HepG2 (cell line): ENCODE results near the gene CDHR4. TPM values are rescaled to one million over a fixed set of nuclear protein-coding genes. Genes with fewer than 3 reads are reported as not detected.

Experiments
- ARID2 ChIP-seq: sonication (generic); formaldehyde crosslinking; IDR thresholded peaks from 2 replicates; pipeline ENCODE4 v1.8.1; 2022; ENCODE audit warnings: mild to moderate bottlenecking, missing genetic modification reagents, borderline replicate concordance
- ARNT2 ChIP-seq: sonication (generic); formaldehyde crosslinking; IDR thresholded peaks from 2 replicates; pipeline ENCODE4 v1.8.0; 2022; ENCODE audit warnings: mild to moderate bottlenecking, low read depth, missing genetic modification reagents, moderate library complexity
- ATF7-NPFF ChIP-seq: sonication (generic); formaldehyde crosslinking; IDR thresholded peaks from 2 replicates; pipeline ENCODE4 v1.8.1; 2023; ENCODE audit warnings: mild to moderate bottlenecking, low read depth, missing genetic modification reagents, moderate library complexity
- FOXM1 ChIP-seq: sonication (generic); formaldehyde crosslinking; IDR thresholded peaks from 2 replicates; pipeline ENCODE4 v1.5.0; 2020; ENCODE audit warnings: missing genetic modification reagents
- GPBP1L1 ChIP-seq: sonication (generic); formaldehyde crosslinking; IDR thresholded peaks from 2 replicates; pipeline ENCODE4 v1.5.0; 2020; ENCODE audit warnings: mild to moderate bottlenecking, missing genetic modification reagents
- HDAC6 ChIP-seq: fragments of 200-600 bp; sonication (generic); IDR thresholded peaks from 2 replicates; pipeline ENCODE4 v1.7.0; 2017; ENCODE audit warnings: mild to moderate bottlenecking, antibody characterized with exemption, low read length, low read depth
- HMG20B ChIP-seq: conservative IDR thresholded peaks from 2 replicates; pipeline ENCODE4 v1.6.1; 2016; ENCODE audit warnings: missing genetic modification reagents, missing compliant biosample characterization
- HNRNPL ChIP-seq: fragments of 200-400 bp; formaldehyde crosslinking; IDR thresholded peaks from 2 replicates; pipeline ENCODE4 v1.6.1; 2017; ENCODE audit warnings: mild to moderate bottlenecking, low read depth, low read length
- ISL2 ChIP-seq: sonication (generic); formaldehyde crosslinking; IDR thresholded peaks from 2 replicates; pipeline ENCODE4 v1.5.0; 2020; ENCODE audit warnings: missing genetic modification reagents
- KLF12 ChIP-seq: sonication (generic); formaldehyde crosslinking; IDR thresholded peaks from 2 replicates; pipeline ENCODE4 v1.4.0; 2020; ENCODE audit warnings: missing genetic modification reagents, borderline replicate concordance
- NR0B2 ChIP-seq: sonication (generic); formaldehyde crosslinking; IDR thresholded peaks from 2 replicates; pipeline ENCODE4 v1.4.0; 2020; ENCODE audit warnings: mild to moderate bottlenecking, missing genetic modification reagents
- PCBP1 ChIP-seq: fragments of 200-400 bp; formaldehyde crosslinking; IDR thresholded peaks from 2 replicates; pipeline ENCODE4 v1.6.1; 2017; ENCODE audit warnings: mild to moderate bottlenecking, low read depth, low read length, borderline replicate concordance
- RNF2 ChIP-seq: fragments of 450-650 bp; conservative IDR thresholded peaks from 2 replicates; pipeline ENCODE4 v1.6.1; 2016; ENCODE audit warnings: low read depth
- SKIL ChIP-seq: sonication (generic); formaldehyde crosslinking; IDR thresholded peaks from 2 replicates; pipeline ENCODE4 v1.8.0; 2022; ENCODE audit warnings: missing genetic modification reagents, mild to moderate bottlenecking, moderate library complexity, borderline replicate concordance
- TAF15 ChIP-seq: fragments of 200-400 bp; formaldehyde crosslinking; IDR thresholded peaks from one replicate; pipeline ENCODE4 v1.6.1; 2018; ENCODE audit warnings: mild to moderate bottlenecking, low read depth, low read length; ENCODE audit not compliant: poor library complexity, severe bottlenecking
- ZNF678 ChIP-seq: sonication (generic); formaldehyde crosslinking; IDR thresholded peaks from 2 replicates; pipeline ENCODE4 v1.4.0; 2020; ENCODE audit warnings: mild to moderate bottlenecking, missing genetic modification reagents
- ZNF768 ChIP-seq: sonication (generic); formaldehyde crosslinking; IDR thresholded peaks from 2 replicates; pipeline ENCODE4 v1.4.0; 2020; ENCODE audit warnings: missing genetic modification reagents
- ZNF775 ChIP-seq: sonication (generic); formaldehyde crosslinking; IDR thresholded peaks from 2 replicates; pipeline ENCODE4 v1.4.0; 2020; ENCODE audit warnings: missing genetic modification reagents, mild to moderate bottlenecking, moderate library complexity, borderline replicate concordance
- ZNF879 ChIP-seq: sonication (generic); formaldehyde crosslinking; IDR thresholded peaks from 2 replicates; pipeline ENCODE4 v1.8.1; 2023; ENCODE audit warnings: missing genetic modification reagents
- polyA plus RNA-seq, 8 experiments: library from polyadenylated mRNA; depleted of rRNA in 3 of 8; stranded (reverse) in 7 of 8; unstranded in 1 of 8; fragments of >200 nt; fragmentation: Illumina TruSeq in 4 of 8; extraction: Trizol in 4 of 8; gene quantifications; 2 replicates each; pipeline versions ENCODE4 v1.2.1 to v1.2.3, GENCODE V29; 2011 to 2016; ENCODE audit warnings: low read depth in 4 of 8, missing spikeins in 1 of 8, mixed read lengths in 1 of 8; ENCODE audit not compliant: insufficient read depth in 1 of 8
- total RNA-seq, 5 experiments: library from RNA; depleted of rRNA; stranded (reverse); fragments of >200 nt; fragmentation: Illumina TruSeq; extraction: Trizol; gene quantifications; 2 replicates each; pipeline ENCODE4 v1.2.3, GENCODE V29; 2016; ENCODE audit warnings: low read depth in 1 of 5
- TF ChIP-seq, protein P1 (sequence below): sonication (generic); formaldehyde crosslinking; IDR thresholded peaks from 2 replicates; pipeline ENCODE4 v1.8.1; 2023; ENCODE audit warnings: mild to moderate bottlenecking, missing genetic modification reagents
- TF ChIP-seq, protein P2 (sequence below): IDR thresholded peaks from 2 replicates; pipeline ENCODE4 v1.6.1; 2016; ENCODE audit warnings: low read depth, borderline replicate concordance
- TF ChIP-seq, protein P3 (sequence below): sonication (generic); formaldehyde crosslinking; IDR thresholded peaks from 2 replicates; pipeline ENCODE4 v1.8.1; 2023; ENCODE audit warnings: mild to moderate bottlenecking, inconsistent platforms, moderate library complexity, missing genetic modification reagents, borderline replicate concordance

Gene CDHR4
- total and polyA plus RNA-seq, 2 of the 13 experiments (the other 11 are each of a cell fraction or from before 2014, with no cell fraction given) = 0.21 TPM; not detected in 1

GRCh38 chr3:49786357-49787181, 13.1 kb downstream of the CDHR4 start, which contains the start of gene IP6K1 (continued):
- TF ChIP-seq SKIL = 0 out of 2 replicates have a peak, but pooled peaks have one; percentile 8
- no peak for TF ChIP-seq ZNF678 (CRISPR knock-in tag)
- TF ChIP-seq, protein P1, sequence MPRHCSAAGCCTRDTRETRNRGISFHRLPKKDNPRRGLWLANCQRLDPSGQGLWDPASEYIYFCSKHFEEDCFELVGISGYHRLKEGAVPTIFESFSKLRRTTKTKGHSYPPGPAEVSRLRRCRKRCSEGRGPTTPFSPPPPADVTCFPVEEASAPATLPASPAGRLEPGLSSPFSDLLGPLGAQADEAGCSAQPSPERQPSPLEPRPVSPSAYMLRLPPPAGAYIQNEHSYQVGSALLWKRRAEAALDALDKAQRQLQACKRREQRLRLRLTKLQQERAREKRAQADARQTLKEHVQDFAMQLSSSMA (CRISPR knock-in tag) = peak; percentile 43; the same call in 1 of the 2 replicates
- TF ChIP-seq KLF12 (CRISPR knock-in tag) = peak; percentile 39; the same call in 1 of the 2 replicates
- TF ChIP-seq, protein P2, sequence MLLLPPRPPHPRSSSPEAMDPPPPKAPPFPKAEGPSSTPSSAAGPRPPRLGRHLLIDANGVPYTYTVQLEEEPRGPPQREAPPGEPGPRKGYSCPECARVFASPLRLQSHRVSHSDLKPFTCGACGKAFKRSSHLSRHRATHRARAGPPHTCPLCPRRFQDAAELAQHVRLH (CRISPR knock-in tag) = 0 out of 2 replicates have a peak, but pooled peaks have one; percentile 3
- TF ChIP-seq ZNF775 (CRISPR knock-in tag) = 0 out of 2 replicates have a peak, but pooled peaks have one; percentile 56
- 0 out of 2 replicates have a peak, but pooled peaks have one; percentile 72 for TF ChIP-seq HNRNPL
- peak; percentile 85 for TF ChIP-seq NR0B2 (CRISPR knock-in tag)
- TF ChIP-seq PCBP1 = no peak
- peak; percentile 50 for TF ChIP-seq TAF15
- TF ChIP-seq HDAC6 = no peak
- TF ChIP-seq ISL2 (CRISPR knock-in tag) = peak; percentile 46; the same call in 1 of the 2 replicates
- peak; percentile 52; the same call in 1 of the 2 replicates for TF ChIP-seq ARNT2 (CRISPR knock-in tag)
- no peak for TF ChIP-seq HMG20B (CRISPR knock-in tag)
- peak; percentile 86; the same call in 1 of the 2 replicates for TF ChIP-seq ZNF879
- TF ChIP-seq RNF2 = peak; percentile 93
- TF ChIP-seq, protein P3, sequence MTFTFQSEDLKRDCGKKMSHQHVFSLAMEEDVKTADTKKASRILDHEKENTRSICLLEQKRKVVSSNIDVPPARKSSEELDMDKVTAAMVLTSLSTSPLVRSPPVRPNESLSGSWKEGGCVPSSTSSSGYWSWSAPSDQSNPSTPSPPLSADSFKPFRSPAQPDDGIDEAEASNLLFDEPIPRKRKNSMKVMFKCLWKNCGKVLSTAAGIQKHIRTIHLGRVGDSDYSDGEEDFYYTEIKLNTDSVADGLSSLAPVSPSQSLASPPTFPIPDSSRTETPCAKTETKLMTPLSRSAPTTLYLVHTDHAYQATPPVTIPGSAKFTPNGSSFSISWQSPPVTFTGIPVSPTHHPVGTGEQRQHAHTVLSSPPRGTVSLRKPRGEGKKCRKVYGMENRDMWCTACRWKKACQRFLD (CRISPR knock-in tag) = no peak
- peak; percentile 81 for TF ChIP-seq ATF7-NPFF (CRISPR knock-in tag)
- no peak for TF ChIP-seq GPBP1L1 (CRISPR knock-in tag)
- TF ChIP-seq ARID2 (CRISPR knock-in tag) = no peak
- no peak for TF ChIP-seq FOXM1 (CRISPR knock-in tag)
- no peak for TF ChIP-seq ZNF768 (CRISPR knock-in tag)
